Lower leg skin (tissue), 4 donors: ENCODE data around the gene ZNF492. TPM values are rescaled to one million over a fixed set of nuclear protein-coding genes. Genes with fewer than 3 reads are reported as not detected.

ENCODE experiments used
- DNase-seq, 2 donors: peaks; one replicate each; pipeline ENCODE4 v3.0.0-alpha.2; 2019; ENCODE audit warnings: low spot score in 2 of 2
- H3K4me3 ChIP-seq: fragments of 200-600 bp; sonication (generic); 2 replicates; pipeline ENCODE4 v1.5.1; 2017; ENCODE audit warnings: mild to moderate bottlenecking, low read depth; ENCODE audit not compliant: poor library complexity, severe bottlenecking
- POLR2A ChIP-seq, 2 donors: fragments of 450-650 bp; IDR thresholded peaks; one replicate each; pipeline ENCODE4 v1.6.1; 2016 to 2017; ENCODE audit warnings: antibody characterized with exemption in 2 of 2, mild to moderate bottlenecking in 1 of 2, moderate library complexity in 1 of 2
- WGBS, 2 donors: methylation state at CpG; one replicate each; pipeline ENCODE4 v1.1.5; 2018; 5-methylcytosine and 5-hydroxymethylcytosine counted together
- intact Hi-C: fragments of 100-400 bp; cut with DNase I; formaldehyde crosslinking; loops from one replicate; pipeline ENCODE4 v1.15.0; 2023; ENCODE audit warnings: low total_unique reads
- total RNA-seq, 4 donors: library from RNA; depleted of rRNA; stranded (reverse); fragments of >200 nt; gene quantifications; one replicate each; pipeline ENCODE4 v1.1.0, GENCODE V29; 2016
- TF ChIP-seq, protein P1 (sequence below), 3 donors: fragments of 450-650 bp; IDR thresholded peaks; one replicate each; pipeline ENCODE4 v1.5.1; 2016; ENCODE audit warnings: antibody characterized with exemption in 3 of 3, mild to moderate bottlenecking in 3 of 3, moderate library complexity in 2 of 3

Gene ZNF492
- total RNA-seq, 4 donors from 2014 or later = 0.08 to 0.84 (median 0.23) TPM

DNA sequence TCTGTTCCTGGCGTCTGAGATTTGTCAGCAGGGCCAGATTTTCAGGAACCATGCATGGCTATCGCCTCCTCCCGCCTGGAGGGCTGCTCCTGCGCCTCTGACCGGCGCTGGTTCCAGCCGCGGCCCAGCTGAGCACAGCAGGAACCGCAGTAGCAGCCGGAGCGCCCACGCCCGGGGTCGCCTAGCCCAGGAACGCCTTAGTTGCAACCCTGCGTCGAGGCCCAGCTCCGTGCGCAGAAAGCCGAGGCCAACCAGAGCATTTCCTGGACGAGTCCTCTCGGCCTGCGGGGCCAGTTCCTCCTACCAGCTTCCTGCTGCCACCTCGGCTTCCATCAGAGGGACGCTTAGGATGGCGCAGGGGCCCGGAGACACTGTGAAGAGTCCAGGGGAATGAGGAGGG is 74.9 kb downstream of the ZNF492 start:
- 21 to 24% methylated on average over 21 to 26 of the region's 27 CpGs for WGBS, 2 donors
- no peak for TF ChIP-seq POLR2A (IDR thresholded peaks at IDR 0.05)
- TF ChIP-seq, protein P1, sequence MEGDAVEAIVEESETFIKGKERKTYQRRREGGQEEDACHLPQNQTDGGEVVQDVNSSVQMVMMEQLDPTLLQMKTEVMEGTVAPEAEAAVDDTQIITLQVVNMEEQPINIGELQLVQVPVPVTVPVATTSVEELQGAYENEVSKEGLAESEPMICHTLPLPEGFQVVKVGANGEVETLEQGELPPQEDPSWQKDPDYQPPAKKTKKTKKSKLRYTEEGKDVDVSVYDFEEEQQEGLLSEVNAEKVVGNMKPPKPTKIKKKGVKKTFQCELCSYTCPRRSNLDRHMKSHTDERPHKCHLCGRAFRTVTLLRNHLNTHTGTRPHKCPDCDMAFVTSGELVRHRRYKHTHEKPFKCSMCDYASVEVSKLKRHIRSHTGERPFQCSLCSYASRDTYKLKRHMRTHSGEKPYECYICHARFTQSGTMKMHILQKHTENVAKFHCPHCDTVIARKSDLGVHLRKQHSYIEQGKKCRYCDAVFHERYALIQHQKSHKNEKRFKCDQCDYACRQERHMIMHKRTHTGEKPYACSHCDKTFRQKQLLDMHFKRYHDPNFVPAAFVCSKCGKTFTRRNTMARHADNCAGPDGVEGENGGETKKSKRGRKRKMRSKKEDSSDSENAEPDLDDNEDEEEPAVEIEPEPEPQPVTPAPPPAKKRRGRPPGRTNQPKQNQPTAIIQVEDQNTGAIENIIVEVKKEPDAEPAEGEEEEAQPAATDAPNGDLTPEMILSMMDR (IDR thresholded peaks at IDR 0.05) = no peak
- H3K4me3 ChIP-seq = no peak overlapping the region
- DNase-seq = no peak
- intact Hi-C loops = no loop called here

Other genes starting within 250 kb of the ZNF492 start
- gene ZNF98, start 212.0 kb upstream of the ZNF492 start, total RNA-seq = 1 to 10 TPM in 1 of 4 donors, under 1 TPM in 1, not detected in 2; 0.17 to 2.2 TPM
- gene ZNF99, start 149.8 kb downstream of the ZNF492 start, total RNA-seq = under 1 TPM in 3 of 4 donors, not detected in 1; 0.04 to 0.12 (median 0.10) TPM
- not detected for gene ZNF723, start 198.0 kb downstream of the ZNF492 start, total RNA-seq